ENCODE measurements around the gene AFAP1L2.

GRCh38 chr10:114294549-114294948, 109.8 kb downstream of the AFAP1L2 start:
- TF ChIP-seq CTCF (IDR thresholded peaks at IDR 0.05) (no peak), POLR2A (IDR thresholded peaks at IDR 0.05) (no peak)
